Natural killer cell treated with Interleukin-12 subunit alpha and Interleukin-12 subunit beta and Interleukin-15 and Interleukin-18, amount 100 ng/mL, for 72 hours (primary cell): Measurements from ENCODE around the gene ZBTB25. TPM values are rescaled to one million over a fixed set of nuclear protein-coding genes. Genes with fewer than 3 reads are reported as not detected.

Experiments
- ATAC-seq, 2 donors: fragments of 150-1000 bp; cut with Tn5 transposase in 1 of 2; sonication (Bioruptor Pico), chemical (Tn5 transposase) in 1 of 2; 2 replicates each; pipeline ENCODE4 v1.10.0; 2021
- DNase-seq: peaks from one replicate; pipeline ENCODE4 v3.0.0; 2022; ENCODE audit warnings: low spot score
- H3K27ac Mint-ChIP-seq, 2 donors: 1 replicate in 1 of 2; 2 replicates in 1 of 2; pipeline ENCODE4 v1.8.0; 2022; ENCODE audit warnings: mixed read lengths in 2 of 2, mild to moderate bottlenecking in 1 of 2, moderate library complexity in 1 of 2
- H3K27me3 Mint-ChIP-seq, 2 donors: 1 replicate in 1 of 2; 2 replicates in 1 of 2; pipeline ENCODE4 v1.8.0; 2022; ENCODE audit warnings: mixed read lengths in 2 of 2
- H3K36me3 Mint-ChIP-seq: one replicate; pipeline ENCODE4 v1.8.0; 2022; ENCODE audit warnings: mixed read lengths
- H3K4me1 Mint-ChIP-seq, 2 donors: 1 replicate in 1 of 2; 2 replicates in 1 of 2; pipeline ENCODE4 v1.8.0; 2022; ENCODE audit warnings: low read depth in 2 of 2, mixed read lengths in 2 of 2, mild to moderate bottlenecking in 1 of 2
- H3K4me3 Mint-ChIP-seq: one replicate; pipeline ENCODE4 v1.8.0; 2022; ENCODE audit warnings: mixed read lengths
- H3K9me3 Mint-ChIP-seq: 2 replicates; pipeline ENCODE4 v1.8.0; 2022; ENCODE audit warnings: mixed read lengths
- total RNA-seq, 2 donors: library from RNA; stranded (reverse); gene quantifications; one replicate each; pipeline ENCODE4 v1.2.3, GENCODE V29; 2022

Gene ZBTB25
- total RNA-seq, 2 donors from 2014 or later, result 15.2 to 21.4 TPM

- no peak overlapping the region for H3K27ac Mint-ChIP-seq
Observed at GRCh38 chr14:64401949-64402348, 101.7 kb downstream of the ZBTB25 start.

GRCh38 chr14:64400829-64401459 lies 102.7 kb downstream of the ZBTB25 start:
- no peak overlapping the region for H3K27ac Mint-ChIP-seq
- DNase-seq (no peak), ATAC-seq (no peak)
- peaks cover 19% of the 10 kb centered on the region for H3K36me3 Mint-ChIP-seq
- H3K9me3 Mint-ChIP-seq, result no peaks in the 10 kb centered on the region
- H3K4me1 Mint-ChIP-seq, result peaks cover 3 to 6% of the 10 kb centered on the region in 2 donors
- H3K4me3 Mint-ChIP-seq, result no peak overlapping the region
- H3K27me3 Mint-ChIP-seq, result no peaks in the 10 kb centered on the region

More at GRCh38 chr14:64401949-64402348, 101.7 kb downstream of the ZBTB25 start:
- no peak overlapping the region for H3K4me3 Mint-ChIP-seq
- H3K36me3 Mint-ChIP-seq, result peaks cover 19% of the 10 kb centered on the region
- H3K27me3 Mint-ChIP-seq, result no peaks in the 10 kb centered on the region
- no peaks in the 10 kb centered on the region for H3K9me3 Mint-ChIP-seq
- ATAC-seq, result no peak
- DNase-seq, result no peak
- H3K4me1 Mint-ChIP-seq, result peaks cover 3 to 6% of the 10 kb centered on the region in 2 donors

Other genes with a start within 250 kb of the ZBTB25 start
- under 1 TPM in 1 of 2 donors, not detected in 1; 0.64 TPM for gene ESR2, start 209.5 kb downstream of the ZBTB25 start, total RNA-seq
- gene MTHFD1, start 115.5 kb downstream of the ZBTB25 start, total RNA-seq, result 100 to 1,000 TPM; 165 to 297 TPM
- 1 to 10 TPM; 2.0 to 2.2 TPM for gene AKAP5, start 38.3 kb downstream of the ZBTB25 start, total RNA-seq
- gene ZBTB1, start 932 bp upstream of the ZBTB25 start, total RNA-seq, result 10 to 100 TPM; 42.5 to 46.8 TPM
- gene HSPA2, start 36.9 kb upstream of the ZBTB25 start, total RNA-seq, result 10 to 100 TPM in 1 of 2 donors, 1 to 10 TPM in 1; 5.7 to 12.5 TPM
- gene PPP1R36, start 46.1 kb upstream of the ZBTB25 start, total RNA-seq, result under 1 TPM in 1 of 2 donors, not detected in 1; 0.17 TPM
- gene PLEKHG3, start 200.6 kb upstream of the ZBTB25 start, total RNA-seq, result 10 to 100 TPM; 17.1 to 30.3 TPM